ENCODE results near the gene HSPBAP1.
A peak's percentile ranks its signal among the peaks of the same experiment; 100 is the strongest.

The HSPBAP1 gene

GRCh38 chr3:122774564-122774963 is 19.1 kb downstream of the HSPBAP1 start:
- no peak overlapping the region for H2AFZ ChIP-seq (ENCODE audit: low read length)
- H3K36me3 ChIP-seq (ENCODE audit: insufficient read depth, low read length): no peaks in the 10 kb centered on the region
- no peak overlapping the region for H3K4me2 ChIP-seq (ENCODE audit: low read depth, low read length, poor library complexity, severe bottlenecking)
- TF ChIP-seq EZH2phosphoT487 (IDR thresholded peaks at IDR 0.05; ENCODE audit: borderline replicate concordance): no peak
- 0 out of 2 replicates have a peak, but pooled peaks have one; percentile 18 for TF ChIP-seq CTCF (conservative IDR thresholded peaks at IDR 0.05; ENCODE audit: low read length)
- no peaks in the 10 kb centered on the region for H3K79me2 ChIP-seq (ENCODE audit: insufficient read depth, low read length)
- no peak overlapping the region for H3K9ac ChIP-seq (ENCODE audit: low read depth, low read length, poor library complexity, severe bottlenecking)
- no peaks in the 10 kb centered on the region for H3F3A ChIP-seq (ENCODE audit: low read depth)
- H3K4me1 ChIP-seq (ENCODE audit: insufficient read depth, low read length, poor library complexity, severe bottlenecking): peaks cover 3% of the 10 kb centered on the region
- H3K27me3 ChIP-seq (ENCODE audit: insufficient read depth, low read length, poor library complexity, severe bottlenecking): no peaks in the 10 kb centered on the region
- H3K4me3 ChIP-seq (ENCODE audit: low read length, poor library complexity, severe bottlenecking): no peak overlapping the region
- no peaks in the 10 kb centered on the region for H4K20me1 ChIP-seq (ENCODE audit: insufficient read depth, low read length, poor library complexity, severe bottlenecking)
- H3K9me2 ChIP-seq (replicated peaks; ENCODE audit: low read depth, low read length): no peaks in the 10 kb centered on the region
- H3K9me3 ChIP-seq (ENCODE audit: insufficient read depth, low read depth, low read length): no peaks in the 10 kb centered on the region

GRCh38 chr3:122773944-122774509 is 19.6 kb downstream of the HSPBAP1 start:
- H3K79me2 ChIP-seq (ENCODE audit: insufficient read depth, low read length): no peaks in the 10 kb centered on the region
- H3K9ac ChIP-seq (ENCODE audit: low read depth, low read length, poor library complexity, severe bottlenecking): no peak overlapping the region
- no peaks in the 10 kb centered on the region for H4K20me1 ChIP-seq (ENCODE audit: insufficient read depth, low read length, poor library complexity, severe bottlenecking)
- no peak overlapping the region for H2AFZ ChIP-seq (ENCODE audit: low read length)
- no peaks in the 10 kb centered on the region for H3K9me3 ChIP-seq (ENCODE audit: insufficient read depth, low read depth, low read length)
- no peak overlapping the region for H3K4me2 ChIP-seq (ENCODE audit: low read depth, low read length, poor library complexity, severe bottlenecking)
- H3K27me3 ChIP-seq (ENCODE audit: insufficient read depth, low read length, poor library complexity, severe bottlenecking): no peaks in the 10 kb centered on the region
- H3F3A ChIP-seq (ENCODE audit: low read depth): no peaks in the 10 kb centered on the region
- H3K36me3 ChIP-seq (ENCODE audit: insufficient read depth, low read length): no peaks in the 10 kb centered on the region
- no peak overlapping the region for H3K4me3 ChIP-seq (ENCODE audit: low read length, poor library complexity, severe bottlenecking)
- no peak for TF ChIP-seq CTCF (conservative IDR thresholded peaks at IDR 0.05; ENCODE audit: low read length)
- no peak for TF ChIP-seq EZH2phosphoT487 (IDR thresholded peaks at IDR 0.05; ENCODE audit: borderline replicate concordance)
- H3K4me1 ChIP-seq (ENCODE audit: insufficient read depth, low read length, poor library complexity, severe bottlenecking): peaks cover 7% of the 10 kb centered on the region
- no peaks in the 10 kb centered on the region for H3K9me2 ChIP-seq (replicated peaks; ENCODE audit: low read depth, low read length)

GRCh38 chr3:122772827-122773226 is 20.8 kb downstream of the HSPBAP1 start:
- Histone ChIP-seq H4K20me1 (ENCODE audit: insufficient read depth, low read length, poor library complexity, severe bottlenecking) (no peaks in the 10 kb centered on the region), H3K9ac (ENCODE audit: low read depth, low read length, poor library complexity, severe bottlenecking) (no peak overlapping the region), H3K4me3 (ENCODE audit: low read length, poor library complexity, severe bottlenecking) (no peak overlapping the region), H3K9me2 (replicated peaks; ENCODE audit: low read depth, low read length) (no peaks in the 10 kb centered on the region), H3K9me3 (ENCODE audit: insufficient read depth, low read depth, low read length) (no peaks in the 10 kb centered on the region), H3K36me3 (ENCODE audit: insufficient read depth, low read length) (no peaks in the 10 kb centered on the region), H3K4me2 (ENCODE audit: low read depth, low read length, poor library complexity, severe bottlenecking) (no peak overlapping the region), H3K27me3 (ENCODE audit: insufficient read depth, low read length, poor library complexity, severe bottlenecking) (no peaks in the 10 kb centered on the region), H3K79me2 (ENCODE audit: insufficient read depth, low read length) (no peaks in the 10 kb centered on the region), H2AFZ (ENCODE audit: low read length) (no peak overlapping the region), H3K4me1 (ENCODE audit: insufficient read depth, low read length, poor library complexity, severe bottlenecking) (peaks cover 7% of the 10 kb centered on the region), H3F3A (ENCODE audit: low read depth) (no peaks in the 10 kb centered on the region)
- TF ChIP-seq EZH2phosphoT487 (IDR thresholded peaks at IDR 0.05; ENCODE audit: borderline replicate concordance) (no peak), CTCF (conservative IDR thresholded peaks at IDR 0.05; ENCODE audit: low read length) (no peak)
